OCI-LY3 (cell line): ENCODE results near the gene RNF220.
A peak's percentile ranks its signal among the peaks of the same experiment; 100 is the strongest.
"Not testable (repeated sequence)": the region's sequence is repeated elsewhere in the genome, so short reads cannot be mapped to it uniquely, and the experiment has no call there.

Experiments
- H2AFZ ChIP-seq: fragments of 200-600, 300-600 bp; shearing (Covaris generic); 2 replicates; pipeline ENCODE4 v1.6.0; 2014; ENCODE audit warnings: antibody characterized with exemption, low read depth, low read length
- H3K27ac ChIP-seq: fragments of 200-600, 300-600 bp; sonication (generic); 2 replicates; pipeline ENCODE4 v1.5.1; 2014; ENCODE audit warnings: mild to moderate bottlenecking, low read length, moderate library complexity, mixed read lengths
- H3K27me3 ChIP-seq: fragments of 200-600, 300-600 bp; sonication (generic); 2 replicates; pipeline ENCODE4 v1.6.1; 2014; ENCODE audit warnings: low read depth, low read length, mixed read lengths
- H3K36me3 ChIP-seq: fragments of 200-600, 300-600 bp; sonication (generic); replicated peaks from 2 replicates; pipeline ENCODE3; 2014; ENCODE audit warnings: low read depth, low read length, mixed read lengths
- H3K4me1 ChIP-seq: fragments of 300-600, 200-600 bp; sonication (generic); 2 replicates; pipeline ENCODE4 v1.6.1; 2014; ENCODE audit warnings: low read length, mixed read lengths
- H3K4me2 ChIP-seq: fragments of 200-600, 300-600 bp; sonication (generic); 2 replicates; pipeline ENCODE4 v1.6.1; 2014; ENCODE audit warnings: low read length, mixed read lengths
- H3K4me3 ChIP-seq: fragments of 300-600, 200-600 bp; sonication (generic); 2 replicates; pipeline ENCODE4 v1.5.1; 2014; ENCODE audit warnings: antibody characterized with exemption, mild to moderate bottlenecking, low read length, moderate library complexity
- H3K79me2 ChIP-seq: fragments of 300-600, 200-600 bp; shearing (Covaris generic); 2 replicates; pipeline ENCODE4 v1.6.1; 2014; ENCODE audit warnings: mild to moderate bottlenecking, low read length, mixed read lengths
- H3K9ac ChIP-seq: fragments of 300-600, 200-600 bp; shearing (Covaris generic); 2 replicates; pipeline ENCODE4 v1.6.0; 2014; ENCODE audit warnings: mild to moderate bottlenecking, low read length, moderate library complexity
- H3K9me3 ChIP-seq: fragments of 200-600, 300-600 bp; shearing (Covaris generic); 2 replicates; pipeline ENCODE4 v1.6.1; 2014; ENCODE audit warnings: low read length, mixed read lengths; ENCODE audit not compliant: insufficient read depth
- H4K20me1 ChIP-seq: fragments of 200-600, 300-600 bp; sonication (generic); 2 replicates; pipeline ENCODE4 v1.6.1; 2016; ENCODE audit warnings: low read length, mixed read lengths; ENCODE audit not compliant: insufficient read depth
- EZH2phosphoT487 ChIP-seq: fragments of 200-600 bp; shearing (Covaris generic); IDR thresholded peaks from 2 replicates; pipeline ENCODE4 v1.6.1; 2018; ENCODE audit warnings: antibody characterized with exemption, mixed run types, low read depth
- TF ChIP-seq, protein P1 (sequence below): fragments of 200-600, 300-600 bp; sonication (generic); IDR thresholded peaks from 2 replicates; pipeline ENCODE4 v1.5.1; 2014; ENCODE audit warnings: antibody characterized with exemption, low read length, low read depth

Gene RNF220

DNA sequence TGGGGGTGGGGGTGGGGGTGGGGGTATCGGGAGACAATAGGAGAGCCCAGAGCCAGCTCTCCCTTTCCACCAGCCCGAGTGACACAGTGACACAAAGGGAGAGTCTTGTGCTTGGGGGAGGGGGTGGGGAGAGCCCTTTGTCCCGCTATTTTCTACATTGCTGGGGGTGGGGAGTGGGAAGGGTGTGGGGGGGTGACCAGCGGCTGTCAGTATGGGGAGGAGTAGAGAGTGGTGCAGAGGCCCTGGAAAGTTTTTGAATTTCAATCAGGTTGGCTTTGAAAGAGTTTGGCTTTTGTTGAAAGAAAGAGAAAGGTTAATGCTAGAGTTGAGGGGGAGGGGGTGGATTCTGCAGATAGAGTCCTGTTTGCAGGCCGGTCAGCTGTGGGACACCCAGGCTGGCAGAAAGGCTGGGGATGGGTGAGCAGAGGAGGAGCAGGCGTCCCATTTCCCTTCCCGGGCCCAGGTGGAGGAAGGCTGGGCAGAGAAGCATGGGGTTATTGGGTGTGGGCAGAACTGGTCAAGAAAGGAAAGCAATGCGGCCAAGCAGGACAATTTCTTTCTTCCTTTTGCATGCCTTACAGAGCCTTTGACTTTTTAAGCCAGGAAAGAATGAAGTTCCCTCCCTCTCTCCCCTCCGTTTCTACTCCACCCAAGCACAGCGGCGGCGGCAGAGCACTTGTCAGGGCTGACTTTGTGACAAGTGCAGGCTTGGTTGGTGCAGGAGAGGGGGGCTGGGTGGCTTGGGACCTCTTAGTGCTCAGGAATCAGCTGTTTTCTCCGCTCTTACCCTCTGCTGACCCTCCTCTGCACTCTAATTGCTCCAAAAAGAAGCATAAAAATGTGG, 96.2 kb downstream of the RNF220 start:
- no peaks in the 10 kb centered on the region for H4K20me1 ChIP-seq
- H2AFZ ChIP-seq: no peak overlapping the region
- H3K27ac ChIP-seq: no peak overlapping the region
- H3K4me2 ChIP-seq: no peak overlapping the region
- H3K9ac ChIP-seq: no peak overlapping the region
- no peaks in the 10 kb centered on the region for H3K36me3 ChIP-seq
- TF ChIP-seq, protein P1, sequence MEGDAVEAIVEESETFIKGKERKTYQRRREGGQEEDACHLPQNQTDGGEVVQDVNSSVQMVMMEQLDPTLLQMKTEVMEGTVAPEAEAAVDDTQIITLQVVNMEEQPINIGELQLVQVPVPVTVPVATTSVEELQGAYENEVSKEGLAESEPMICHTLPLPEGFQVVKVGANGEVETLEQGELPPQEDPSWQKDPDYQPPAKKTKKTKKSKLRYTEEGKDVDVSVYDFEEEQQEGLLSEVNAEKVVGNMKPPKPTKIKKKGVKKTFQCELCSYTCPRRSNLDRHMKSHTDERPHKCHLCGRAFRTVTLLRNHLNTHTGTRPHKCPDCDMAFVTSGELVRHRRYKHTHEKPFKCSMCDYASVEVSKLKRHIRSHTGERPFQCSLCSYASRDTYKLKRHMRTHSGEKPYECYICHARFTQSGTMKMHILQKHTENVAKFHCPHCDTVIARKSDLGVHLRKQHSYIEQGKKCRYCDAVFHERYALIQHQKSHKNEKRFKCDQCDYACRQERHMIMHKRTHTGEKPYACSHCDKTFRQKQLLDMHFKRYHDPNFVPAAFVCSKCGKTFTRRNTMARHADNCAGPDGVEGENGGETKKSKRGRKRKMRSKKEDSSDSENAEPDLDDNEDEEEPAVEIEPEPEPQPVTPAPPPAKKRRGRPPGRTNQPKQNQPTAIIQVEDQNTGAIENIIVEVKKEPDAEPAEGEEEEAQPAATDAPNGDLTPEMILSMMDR: no peak
- no peak for TF ChIP-seq EZH2phosphoT487
- H3K4me3 ChIP-seq: no peak overlapping the region
- H3K27me3 ChIP-seq: no peaks in the 10 kb centered on the region
- peaks cover 20% of the 10 kb centered on the region for H3K4me1 ChIP-seq
- no peaks in the 10 kb centered on the region for H3K9me3 ChIP-seq
- no peaks in the 10 kb centered on the region for H3K79me2 ChIP-seq

GRCh38 chr1:44502823-44503222, 97.8 kb downstream of the RNF220 start:
- not testable (repeated sequence) for H3K4me3 ChIP-seq, H3K9me3 ChIP-seq, H3K79me2 ChIP-seq, H3K9ac ChIP-seq, H4K20me1 ChIP-seq, H3K27ac ChIP-seq, H3K4me2 ChIP-seq, H2AFZ ChIP-seq, H3K27me3 ChIP-seq, H3K36me3 ChIP-seq
- H3K4me1 ChIP-seq: peaks cover 20% of the 10 kb centered on the region

GRCh38 chr1:44503625-44504024, 98.6 kb downstream of the RNF220 start:
- H2AFZ ChIP-seq: no peak overlapping the region
- H3K4me3 ChIP-seq: no peak overlapping the region
- no peaks in the 10 kb centered on the region for H3K27me3 ChIP-seq
- H3K9ac ChIP-seq: no peak overlapping the region
- no peaks in the 10 kb centered on the region for H4K20me1 ChIP-seq
- H3K79me2 ChIP-seq: no peaks in the 10 kb centered on the region
- TF ChIP-seq, protein P1: no peak
- no peak for TF ChIP-seq EZH2phosphoT487
- 0 out of 2 replicates have a peak overlapping the region, but pooled peaks have one; percentile 20 for H3K4me2 ChIP-seq
- no peaks in the 10 kb centered on the region for H3K36me3 ChIP-seq
- H3K27ac ChIP-seq: no peak overlapping the region
- H3K9me3 ChIP-seq: no peaks in the 10 kb centered on the region
- peaks cover 17% of the 10 kb centered on the region for H3K4me1 ChIP-seq

DNA sequence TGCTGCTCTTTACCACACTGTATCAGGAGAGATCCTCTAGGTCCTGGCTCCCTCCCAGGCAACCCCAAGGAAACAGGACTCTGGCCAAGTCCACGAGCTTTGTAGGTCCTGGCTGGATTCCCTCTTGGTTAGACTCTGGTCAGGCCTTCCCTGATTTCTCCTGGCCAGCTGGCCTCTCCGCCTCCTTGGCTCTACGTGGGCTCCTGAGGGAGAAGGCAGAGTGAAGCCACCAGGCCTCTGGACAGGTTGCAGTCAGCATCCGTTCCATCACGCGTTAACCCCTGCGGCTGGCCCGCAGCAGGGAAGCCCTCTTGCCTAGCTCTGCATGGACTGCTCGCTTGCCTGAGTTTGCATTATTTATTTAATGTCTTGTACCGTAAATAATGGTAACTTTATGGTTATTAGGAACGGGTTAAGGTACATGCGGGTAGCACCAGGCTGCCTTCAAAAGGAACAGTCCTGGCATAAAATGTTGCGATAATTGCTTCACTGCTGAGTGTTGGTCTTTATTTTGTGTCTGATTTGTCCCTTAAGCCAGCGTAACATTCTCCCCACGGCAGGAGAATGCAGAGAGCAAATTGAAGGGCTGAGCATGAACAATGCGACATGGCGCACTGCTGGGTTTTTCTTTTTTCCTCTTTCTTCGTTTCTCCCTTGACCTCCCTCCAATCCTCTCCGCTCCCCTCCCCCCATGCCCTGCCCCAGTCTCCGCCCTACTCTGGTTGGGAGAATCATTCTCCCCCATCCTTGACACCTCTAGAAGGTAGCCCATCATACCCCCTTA, 100.3 kb downstream of the RNF220 start:
- Histone ChIP-seq H3K36me3 (no peaks in the 10 kb centered on the region), H3K27ac (no peak overlapping the region), H3K4me1 (peaks cover 6% of the 10 kb centered on the region), H3K27me3 (no peaks in the 10 kb centered on the region), H2AFZ (no peak overlapping the region), H3K9me3 (no peaks in the 10 kb centered on the region), H3K4me3 (no peak overlapping the region), H3K79me2 (no peaks in the 10 kb centered on the region), H4K20me1 (no peaks in the 10 kb centered on the region), H3K4me2 (no peak overlapping the region), H3K9ac (no peak overlapping the region)
- no peak for TF ChIP-seq EZH2phosphoT487
- TF ChIP-seq, protein P1: no peak
